Measurements from ENCODE around the gene UQCC2. TPM values are rescaled to one million over a fixed set of nuclear protein-coding genes. Genes with fewer than 3 reads are reported as not detected.

The UQCC2 gene
- total RNA-seq, 3 donors from 2014 or later: 41.8 to 48.6 (median 45.7) TPM

DNA sequence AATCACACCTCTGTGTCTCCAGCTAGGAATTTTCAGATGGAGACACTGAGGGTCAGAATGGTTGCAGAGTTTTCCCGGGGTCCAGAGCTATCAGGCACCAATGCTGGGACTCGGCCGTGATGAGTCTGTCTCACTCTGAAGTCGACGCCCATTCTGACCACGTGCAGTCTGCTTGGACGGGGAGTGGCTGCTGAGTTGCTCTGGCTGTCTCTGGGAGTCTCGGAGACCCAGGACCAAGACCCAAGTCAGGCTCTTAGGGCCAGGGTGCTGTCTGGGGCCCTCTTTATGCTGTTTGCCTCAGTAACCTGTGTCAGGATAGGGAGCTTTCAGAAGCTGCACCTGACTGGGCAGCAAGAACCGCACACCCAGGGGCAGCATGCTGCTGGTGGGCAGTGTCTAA, 30.6 kb upstream of the UQCC2 start:
- Histone ChIP-seq H3K4me1 (ENCODE audit: low read depth) (peaks cover 23% of the 10 kb centered on the region), H3K36me3 (ENCODE audit: low read depth) (no peaks in the 10 kb centered on the region), H3K9me3 (no peaks in the 10 kb centered on the region), H3K4me3 (no peak overlapping the region)
- TF ChIP-seq, protein P1, sequence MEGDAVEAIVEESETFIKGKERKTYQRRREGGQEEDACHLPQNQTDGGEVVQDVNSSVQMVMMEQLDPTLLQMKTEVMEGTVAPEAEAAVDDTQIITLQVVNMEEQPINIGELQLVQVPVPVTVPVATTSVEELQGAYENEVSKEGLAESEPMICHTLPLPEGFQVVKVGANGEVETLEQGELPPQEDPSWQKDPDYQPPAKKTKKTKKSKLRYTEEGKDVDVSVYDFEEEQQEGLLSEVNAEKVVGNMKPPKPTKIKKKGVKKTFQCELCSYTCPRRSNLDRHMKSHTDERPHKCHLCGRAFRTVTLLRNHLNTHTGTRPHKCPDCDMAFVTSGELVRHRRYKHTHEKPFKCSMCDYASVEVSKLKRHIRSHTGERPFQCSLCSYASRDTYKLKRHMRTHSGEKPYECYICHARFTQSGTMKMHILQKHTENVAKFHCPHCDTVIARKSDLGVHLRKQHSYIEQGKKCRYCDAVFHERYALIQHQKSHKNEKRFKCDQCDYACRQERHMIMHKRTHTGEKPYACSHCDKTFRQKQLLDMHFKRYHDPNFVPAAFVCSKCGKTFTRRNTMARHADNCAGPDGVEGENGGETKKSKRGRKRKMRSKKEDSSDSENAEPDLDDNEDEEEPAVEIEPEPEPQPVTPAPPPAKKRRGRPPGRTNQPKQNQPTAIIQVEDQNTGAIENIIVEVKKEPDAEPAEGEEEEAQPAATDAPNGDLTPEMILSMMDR (IDR thresholded peaks at IDR 0.05): no peak
- DNase-seq (no peak), ATAC-seq (no peak)
- intact Hi-C loops (cut with DNase I, micrococcal nuclease): no loop called here

DNA sequence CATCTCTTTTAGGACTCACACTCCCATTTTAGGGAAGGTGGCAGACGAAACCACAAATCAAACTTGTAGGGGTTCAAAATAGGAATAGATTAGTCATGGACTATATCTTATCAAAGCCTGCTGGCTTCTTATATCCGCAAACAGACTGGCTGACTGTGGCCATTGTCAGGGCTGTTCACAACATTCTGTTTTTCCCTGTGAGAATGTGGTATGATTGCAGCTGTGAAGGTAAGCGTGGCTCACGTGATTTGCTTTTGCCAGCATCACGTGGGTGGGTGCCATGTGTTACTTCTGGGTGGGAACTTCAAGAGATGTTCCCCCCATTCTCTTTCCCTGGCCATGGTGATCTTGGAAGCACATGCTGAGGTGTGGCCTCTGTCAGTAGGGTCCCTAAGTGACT, 29.3 kb upstream of the UQCC2 start:
- Histone ChIP-seq H3K9me3 (no peaks in the 10 kb centered on the region), H3K36me3 (ENCODE audit: low read depth) (no peaks in the 10 kb centered on the region), H3K4me1 (ENCODE audit: low read depth) (peaks cover 23% of the 10 kb centered on the region), H3K4me3 (no peak overlapping the region)
- no peak for ATAC-seq
- DNase-seq: peak in 1 of 3 donors; percentile 4
- TF ChIP-seq, protein P1 (IDR thresholded peaks at IDR 0.05): no peak
- intact Hi-C loops (cut with DNase I, micrococcal nuclease): no loop called here

DNA sequence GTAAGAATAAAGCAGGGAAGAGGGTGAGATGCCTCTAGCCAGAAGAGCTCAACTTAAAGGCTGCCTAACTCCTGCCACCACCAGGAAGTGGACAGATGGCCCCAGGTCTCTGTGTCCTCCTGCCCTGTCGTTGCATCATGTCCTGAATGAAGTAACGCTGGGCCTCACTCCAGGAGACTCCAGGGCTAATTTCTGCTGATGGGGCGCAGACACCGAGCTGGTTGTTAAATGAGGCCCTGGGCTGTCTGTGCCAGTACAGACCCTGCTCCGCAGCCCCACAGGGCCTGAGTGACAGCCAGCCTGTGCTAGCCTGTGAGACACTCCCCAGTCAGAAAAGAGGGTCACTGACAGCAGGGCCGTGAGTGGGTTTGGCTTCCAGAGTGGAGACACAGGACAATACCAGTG, 28.7 kb upstream of the UQCC2 start:
- peaks cover 18% of the 10 kb centered on the region for H3K4me1 ChIP-seq (ENCODE audit: low read depth)
- DNase-seq (no peak), ATAC-seq (no peak)

DNA sequence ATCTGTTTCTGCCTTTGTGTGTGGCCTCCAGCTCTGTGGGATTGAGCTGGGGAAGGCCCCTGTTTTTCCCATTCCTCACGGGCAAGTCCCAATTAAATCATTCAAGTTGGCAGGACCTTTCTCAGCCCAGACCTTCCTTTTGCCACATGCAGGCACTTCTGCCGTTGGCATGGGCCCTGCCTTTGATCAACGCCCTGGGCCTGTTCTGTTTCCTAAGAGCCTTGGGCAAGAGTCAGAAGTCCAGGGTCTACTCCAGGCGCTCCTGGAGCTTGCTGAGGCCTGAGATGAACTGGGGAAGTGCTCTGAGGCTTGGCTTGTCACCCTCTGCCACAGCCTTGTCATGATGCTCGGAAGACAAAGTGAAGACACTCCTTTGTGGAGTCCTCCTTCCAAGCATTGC, 28.1 kb upstream of the UQCC2 start:
- H3K36me3 ChIP-seq (ENCODE audit: low read depth): no peaks in the 10 kb centered on the region
- ATAC-seq (no peak), DNase-seq (no peak)
- no peaks in the 10 kb centered on the region for H3K9me3 ChIP-seq
- H3K4me1 ChIP-seq (ENCODE audit: low read depth): peaks cover 13% of the 10 kb centered on the region
- TF ChIP-seq, protein P1 (IDR thresholded peaks at IDR 0.05): no peak
- no peak overlapping the region for H3K4me3 ChIP-seq
- intact Hi-C loops (cut with DNase I, micrococcal nuclease): no loop called here

More for the DNA sequence above, 28.7 kb upstream of the UQCC2 start:
- H3K4me3 ChIP-seq: no peak overlapping the region
- H3K9me3 ChIP-seq: no peaks in the 10 kb centered on the region
- intact Hi-C loops (cut with DNase I, micrococcal nuclease): no loop called here
- TF ChIP-seq, protein P1 (IDR thresholded peaks at IDR 0.05): no peak
- H3K36me3 ChIP-seq (ENCODE audit: low read depth): no peaks in the 10 kb centered on the region

DNA sequence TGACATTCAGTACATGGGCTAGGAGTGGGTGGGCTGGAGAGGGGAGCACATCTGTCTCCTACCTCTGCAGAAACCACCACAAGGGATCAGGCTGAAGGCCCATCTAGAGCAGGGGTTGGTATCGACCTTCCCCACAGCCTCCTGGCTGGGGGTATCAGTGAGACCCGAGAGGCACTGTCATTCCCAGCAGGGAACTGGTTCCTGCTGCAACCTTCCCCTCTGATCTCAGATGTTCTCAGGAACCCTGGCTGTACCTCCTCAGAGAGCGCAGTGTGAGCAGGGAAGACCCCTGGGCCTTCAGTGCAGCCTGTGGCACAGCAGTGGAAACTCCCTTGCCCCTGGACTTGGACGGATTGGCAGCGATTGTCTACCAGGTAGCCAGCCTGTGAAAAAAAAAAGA, 27.4 kb upstream of the UQCC2 start:
- intact Hi-C loops (cut with DNase I, micrococcal nuclease): no loop called here
- H3K9me3 ChIP-seq: no peaks in the 10 kb centered on the region
- TF ChIP-seq, protein P1 (IDR thresholded peaks at IDR 0.05): no peak
- peaks cover 8% of the 10 kb centered on the region for H3K4me1 ChIP-seq (ENCODE audit: low read depth)
- H3K4me3 ChIP-seq: no peak overlapping the region
- H3K36me3 ChIP-seq (ENCODE audit: low read depth): no peaks in the 10 kb centered on the region
- ATAC-seq: no peak
- no peak for DNase-seq

DNA sequence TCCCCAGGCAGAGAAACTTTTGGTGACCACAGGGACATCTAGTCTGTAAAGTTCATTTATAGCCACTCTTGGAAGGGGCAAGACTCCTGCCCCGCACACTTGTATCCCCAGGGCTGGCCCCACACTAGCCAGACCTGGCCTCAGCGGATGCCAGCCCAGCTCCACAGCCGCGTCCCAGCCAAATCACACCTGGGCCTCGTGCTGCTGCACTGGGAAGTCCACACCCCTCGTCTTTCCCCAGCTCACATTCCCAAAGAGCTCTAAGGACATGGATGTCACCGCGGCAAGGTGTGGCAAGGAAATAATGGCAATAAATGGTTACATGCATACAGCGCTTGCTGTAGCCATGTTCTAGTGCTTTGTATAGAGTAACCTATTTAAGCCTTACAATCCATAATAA, 26.7 kb upstream of the UQCC2 start:
- DNase-seq (peak in 2 of 3 donors; percentile 38 to 55), ATAC-seq (peak; percentile 89)
- TF ChIP-seq, protein P1 (IDR thresholded peaks at IDR 0.05): no peak
- intact Hi-C loops (cut with DNase I, micrococcal nuclease): no loop called here
- no peaks in the 10 kb centered on the region for H3K9me3 ChIP-seq
- H3K4me1 ChIP-seq (ENCODE audit: low read depth): peaks cover 5% of the 10 kb centered on the region
- H3K36me3 ChIP-seq (ENCODE audit: low read depth): no peaks in the 10 kb centered on the region
- no peak overlapping the region for H3K4me3 ChIP-seq
